Stimulated activated naive CD4-positive, alpha-beta T cell (primary cell): Measurements from ENCODE around the gene TMEM74B.

Source experiments
- DNase-seq, 6 experiments: peaks; one replicate each; lab custom pipeline; 2025; lab: John Stamatoyannopoulos, UW

The TMEM74B gene

GRCh38 chr20:1137236-1137635 lies 47.5 kb downstream of the TMEM74B start:
- no peak for DNase-seq

- DNase-seq = no peak
Measured at GRCh38 chr20:1134836-1135235, 49.9 kb downstream of the TMEM74B start.

- no peak for DNase-seq
Measured at GRCh38 chr20:1134355-1134754, 50.4 kb downstream of the TMEM74B start.

DNA sequence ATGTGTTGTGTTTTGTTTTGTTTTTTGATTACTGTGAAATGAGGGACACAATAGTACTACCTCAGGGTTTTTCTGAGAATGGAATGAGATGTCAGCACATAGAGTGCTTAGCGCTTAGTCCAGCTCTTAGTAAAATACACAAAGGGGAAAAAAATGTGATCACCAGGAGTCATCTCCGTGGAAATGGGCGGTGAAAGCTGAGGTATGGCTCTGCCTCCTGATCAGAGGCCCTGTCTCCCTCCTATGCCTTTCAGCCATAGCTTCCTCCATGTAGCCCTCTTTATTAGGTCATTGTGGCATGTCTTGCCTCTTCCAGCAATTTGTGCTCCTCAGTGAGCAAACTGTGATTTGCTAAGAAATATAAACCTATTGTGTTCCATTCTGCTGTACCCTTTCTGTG lies 53.4 kb downstream of the TMEM74B start:
- DNase-seq = no peak

- no peak for DNase-seq
Measured at GRCh38 chr20:1130847-1131246, 53.9 kb downstream of the TMEM74B start.
